Measurements from ENCODE around the gene CHD5.

The CHD5 gene

GRCh38 chr1:6200188-6200809 is 20.2 kb upstream of the CHD5 start:
- no peak for DNase-seq

GRCh38 chr1:6199298-6200187 is 19.4 kb upstream of the CHD5 start, which contains the start of gene RPL22:
Gene RPL22 (minus strand): TSS chr1:6199595. CDS start chr1:6199573, 22 bp downstream.
- DNase-seq: peak; percentile 98

GRCh38 chr1:6198646-6199297 is 18.7 kb upstream of the CHD5 start:
- DNase-seq: peak; percentile 29

- DNase-seq: no peak
Measured at GRCh38 chr1:6197746-6198427, 17.8 kb upstream of the CHD5 start.

- DNase-seq: no peak
Measured at GRCh38 chr1:6191968-6192367, 11.8 kb upstream of the CHD5 start.

GRCh38 chr1:6188466-6188865 is 8.3 kb upstream of the CHD5 start:
- no peak for DNase-seq

- DNase-seq: peak; percentile 27
Measured at GRCh38 chr1:6185635-6186382, 5.7 kb upstream of the CHD5 start.

GRCh38 chr1:6185151-6185550 is 5.0 kb upstream of the CHD5 start:
- no peak for DNase-seq

- no peak for DNase-seq
Measured at GRCh38 chr1:6184083-6184783, 4.1 kb upstream of the CHD5 start.

- DNase-seq: no peak
Measured at GRCh38 chr1:6183520-6183989, 3.4 kb upstream of the CHD5 start.

GRCh38 chr1:6181347-6181770 is 1.2 kb upstream of the CHD5 start:
- DNase-seq: no peak

- DNase-seq: no peak
Measured at GRCh38 chr1:6180707-6181311, 688 bp upstream of the CHD5 start.

GRCh38 chr1:6179564-6180175 is 451 bp downstream of the CHD5 start:
- no peak for DNase-seq

GRCh38 chr1:6178751-6179563 is 1.2 kb downstream of the CHD5 start:
- no peak for DNase-seq

GRCh38 chr1:6177681-6178380 is 2.3 kb downstream of the CHD5 start:
- DNase-seq: no peak

- DNase-seq: no peak
Measured at GRCh38 chr1:6176779-6177178, 3.3 kb downstream of the CHD5 start.

GRCh38 chr1:6175411-6175828 is 4.7 kb downstream of the CHD5 start:
- no peak for DNase-seq

GRCh38 chr1:6174621-6175410 is 5.3 kb downstream of the CHD5 start:
- no peak for DNase-seq
